ENCODE results near the gene GSS. TPM values are rescaled to one million over a fixed set of nuclear protein-coding genes. Genes with fewer than 3 reads are reported as not detected.

Gene GSS
- total and polyA plus RNA-seq, 11 donors, result 17.8 to 38.7 (median 27.6) TPM

DNA sequence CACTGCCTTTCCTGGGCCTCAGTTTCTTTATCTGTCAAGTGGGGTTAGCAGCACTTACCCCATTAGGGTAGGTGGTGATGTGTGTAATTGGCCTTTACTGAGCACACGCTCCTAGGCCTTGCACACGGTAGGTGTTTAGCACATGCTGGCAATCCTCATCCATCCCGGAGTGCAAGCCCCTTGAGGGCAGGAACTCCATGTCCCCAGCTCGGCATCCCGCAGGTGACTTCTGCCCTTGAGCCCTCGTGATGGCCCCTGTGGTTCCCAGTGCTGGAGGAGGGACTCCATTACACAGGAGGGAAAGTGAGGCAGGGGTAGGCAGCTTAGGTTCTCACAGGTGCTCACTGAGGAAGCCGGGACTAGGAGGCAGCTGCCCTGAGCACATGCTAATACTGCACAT lies 40.1 kb upstream of the GSS start:
- Histone ChIP-seq H3K9me3 (no peaks in the 10 kb centered on the region), H3K4me1 (peaks cover 0 to 33% (median 1%) of the 10 kb centered on the region in 12 donors), H3K27ac (peak overlapping the region in 1 of 12 donors; percentile 65), H3K36me3 (peaks cover 2 to 100% (median 96%) of the 10 kb centered on the region in 9 donors), H3K4me3 (no peak overlapping the region), H3K27me3 (no peaks in the 10 kb centered on the region)
- intact Hi-C loops (cut with DNase I), result no loop called here
- WGBS, 4 donors, result 77 to 85% (median 82%) methylated on average over 7 of the region's 7 CpGs
- no peak for ATAC-seq
- peak in 1 of 5 donors; percentile 19 for DNase-seq
- TF ChIP-seq POLR2A (IDR thresholded peaks at IDR 0.05), result no peak
- TF ChIP-seq, protein P1, sequence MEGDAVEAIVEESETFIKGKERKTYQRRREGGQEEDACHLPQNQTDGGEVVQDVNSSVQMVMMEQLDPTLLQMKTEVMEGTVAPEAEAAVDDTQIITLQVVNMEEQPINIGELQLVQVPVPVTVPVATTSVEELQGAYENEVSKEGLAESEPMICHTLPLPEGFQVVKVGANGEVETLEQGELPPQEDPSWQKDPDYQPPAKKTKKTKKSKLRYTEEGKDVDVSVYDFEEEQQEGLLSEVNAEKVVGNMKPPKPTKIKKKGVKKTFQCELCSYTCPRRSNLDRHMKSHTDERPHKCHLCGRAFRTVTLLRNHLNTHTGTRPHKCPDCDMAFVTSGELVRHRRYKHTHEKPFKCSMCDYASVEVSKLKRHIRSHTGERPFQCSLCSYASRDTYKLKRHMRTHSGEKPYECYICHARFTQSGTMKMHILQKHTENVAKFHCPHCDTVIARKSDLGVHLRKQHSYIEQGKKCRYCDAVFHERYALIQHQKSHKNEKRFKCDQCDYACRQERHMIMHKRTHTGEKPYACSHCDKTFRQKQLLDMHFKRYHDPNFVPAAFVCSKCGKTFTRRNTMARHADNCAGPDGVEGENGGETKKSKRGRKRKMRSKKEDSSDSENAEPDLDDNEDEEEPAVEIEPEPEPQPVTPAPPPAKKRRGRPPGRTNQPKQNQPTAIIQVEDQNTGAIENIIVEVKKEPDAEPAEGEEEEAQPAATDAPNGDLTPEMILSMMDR (IDR thresholded peaks at IDR 0.05), result no peak

GRCh38 chr20:34995192-34995591 lies 39.6 kb upstream of the GSS start:
- Histone ChIP-seq H3K27ac (peak overlapping the region in 4 of 12 donors; percentile 42 to 65 (median 50)), H3K4me1 (peaks cover 0 to 34% (median 1%) of the 10 kb centered on the region in 12 donors), H3K9me3 (no peaks in the 10 kb centered on the region), H3K4me3 (no peak overlapping the region), H3K27me3 (no peaks in the 10 kb centered on the region), H3K36me3 (peaks cover 2 to 100% (median 94%) of the 10 kb centered on the region in 9 donors)
- TF ChIP-seq, protein P1 (IDR thresholded peaks at IDR 0.05), result no peak
- 77 to 88% (median 85%) methylated on average over 14 of the region's 14 CpGs for WGBS, 4 donors
- DNase-seq, result peak in 1 of 5 donors; percentile 51
- no peak for ATAC-seq
- intact Hi-C loops (cut with DNase I), result no loop called here

DNA sequence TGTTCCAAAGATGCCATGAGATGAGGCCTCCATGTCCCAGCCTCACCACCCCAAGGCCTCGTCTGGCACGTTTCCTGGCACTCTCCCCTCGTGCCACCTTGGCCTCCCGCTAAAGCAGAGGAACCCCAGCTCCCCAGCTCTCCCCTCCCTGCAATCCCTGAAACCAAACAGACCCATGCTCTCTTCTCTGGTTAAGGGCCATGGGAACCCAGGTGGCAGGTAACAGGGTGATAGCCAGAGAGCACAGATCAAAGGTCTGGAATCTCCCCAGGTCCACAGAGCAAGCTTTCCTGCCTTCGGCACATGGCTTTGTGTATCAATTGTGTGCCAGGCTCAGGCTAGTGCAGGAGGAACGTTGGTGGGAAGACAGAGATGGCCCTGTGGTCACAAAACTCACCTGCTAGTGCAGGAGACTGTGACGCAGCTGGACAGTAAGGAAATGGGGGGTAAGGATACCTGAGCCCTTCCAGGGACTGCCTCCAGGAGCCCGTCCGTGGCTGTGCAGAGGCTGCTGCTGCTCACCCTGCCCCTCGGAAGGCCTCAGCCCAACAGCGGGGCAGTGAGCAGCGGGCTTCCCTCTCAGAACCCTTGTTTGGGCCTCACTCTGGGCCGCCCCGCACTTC lies 39.0 kb upstream of the GSS start:
- peak overlapping the region in 6 of 12 donors; percentile 8 to 65 (median 46) for H3K27ac ChIP-seq
- DNase-seq (peak in 1 of 5 donors; percentile 31), ATAC-seq (no peak)
- H3K4me3 ChIP-seq, result no peak overlapping the region
- H3K27me3 ChIP-seq, result no peaks in the 10 kb centered on the region
- TF ChIP-seq, protein P1 (IDR thresholded peaks at IDR 0.05), result no peak
- no peak for TF ChIP-seq POLR2A (IDR thresholded peaks at IDR 0.05)
- H3K36me3 ChIP-seq, result peaks cover 2 to 100% (median 94%) of the 10 kb centered on the region in 9 donors
- 68 to 76% (median 72%) methylated on average over 14 of the region's 14 CpGs for WGBS, 4 donors
- H3K4me1 ChIP-seq, result peaks cover 0 to 39% (median 1%) of the 10 kb centered on the region in 12 donors
- intact Hi-C loops (cut with DNase I), result no loop called here
- H3K9me3 ChIP-seq, result no peaks in the 10 kb centered on the region

- intact Hi-C loops (cut with DNase I), result no loop called here
- peaks cover 2 to 100% (median 93%) of the 10 kb centered on the region in 9 donors for H3K36me3 ChIP-seq
- TF ChIP-seq, protein P1 (IDR thresholded peaks at IDR 0.05), result no peak
- no peak for TF ChIP-seq POLR2A (IDR thresholded peaks at IDR 0.05)
- 44 to 80% (median 71%) methylated on average over 5 to 22 of the region's 22 CpGs for WGBS, 4 donors
- peak in 2 of 4 donors; percentile 38 to 47 for ATAC-seq
- H3K4me3 ChIP-seq, result no peak overlapping the region
- no peaks in the 10 kb centered on the region for H3K9me3 ChIP-seq
- peak overlapping the region in 9 of 12 donors; percentile 8 to 65 (median 32) for H3K27ac ChIP-seq
- H3K4me1 ChIP-seq, result peaks cover 0 to 45% (median 1%) of the 10 kb centered on the region in 12 donors
- no peaks in the 10 kb centered on the region for H3K27me3 ChIP-seq
- DNase-seq, result peak in 2 of 5 donors; percentile 57 to 71
These were observed 38.4 kb upstream of the GSS start for GRCh38 chr20:34993941-34994508.

All from heart left ventricle (tissue), 16 donors.